ENCODE data around the gene TBX6. TPM values are rescaled to one million over a fixed set of nuclear protein-coding genes. Genes with fewer than 3 reads are reported as not detected.

Gene TBX6
- total RNA-seq, 1 donor from 2014 or later: under 0.01 TPM

DNA sequence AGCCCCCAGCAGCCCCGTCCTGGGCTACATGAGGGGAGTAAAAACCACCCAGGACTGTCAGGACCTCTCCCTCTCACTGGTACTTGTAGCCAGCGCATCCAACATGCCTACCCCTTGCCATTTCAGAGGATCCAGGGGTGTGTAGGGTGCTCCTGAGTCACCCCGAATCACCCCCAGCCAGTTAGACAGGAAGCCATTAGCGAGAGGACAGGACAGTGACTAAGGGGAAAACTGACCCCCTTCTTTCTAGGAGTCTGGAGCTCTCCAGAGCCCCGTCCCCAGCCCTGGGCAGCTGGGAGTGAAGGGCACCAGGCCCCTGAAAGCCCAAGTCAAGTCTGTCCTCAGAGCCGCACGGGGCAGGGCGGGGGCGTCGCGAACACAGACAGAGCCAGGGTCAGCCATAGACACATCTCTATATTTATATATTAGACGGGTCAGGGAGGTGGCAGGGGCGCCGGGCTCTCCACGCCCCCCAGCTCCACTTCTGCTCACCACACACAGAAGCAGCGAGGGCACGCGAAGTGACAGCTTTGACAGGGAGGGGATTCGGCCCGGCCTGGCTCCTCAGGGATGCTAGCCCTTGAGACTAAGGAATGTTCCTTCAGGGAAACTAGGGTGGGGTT lies 22.1 kb upstream of the TBX6 start:
- DNase-seq (ENCODE audit: low read depth in 2 of 2): no peak

DNA sequence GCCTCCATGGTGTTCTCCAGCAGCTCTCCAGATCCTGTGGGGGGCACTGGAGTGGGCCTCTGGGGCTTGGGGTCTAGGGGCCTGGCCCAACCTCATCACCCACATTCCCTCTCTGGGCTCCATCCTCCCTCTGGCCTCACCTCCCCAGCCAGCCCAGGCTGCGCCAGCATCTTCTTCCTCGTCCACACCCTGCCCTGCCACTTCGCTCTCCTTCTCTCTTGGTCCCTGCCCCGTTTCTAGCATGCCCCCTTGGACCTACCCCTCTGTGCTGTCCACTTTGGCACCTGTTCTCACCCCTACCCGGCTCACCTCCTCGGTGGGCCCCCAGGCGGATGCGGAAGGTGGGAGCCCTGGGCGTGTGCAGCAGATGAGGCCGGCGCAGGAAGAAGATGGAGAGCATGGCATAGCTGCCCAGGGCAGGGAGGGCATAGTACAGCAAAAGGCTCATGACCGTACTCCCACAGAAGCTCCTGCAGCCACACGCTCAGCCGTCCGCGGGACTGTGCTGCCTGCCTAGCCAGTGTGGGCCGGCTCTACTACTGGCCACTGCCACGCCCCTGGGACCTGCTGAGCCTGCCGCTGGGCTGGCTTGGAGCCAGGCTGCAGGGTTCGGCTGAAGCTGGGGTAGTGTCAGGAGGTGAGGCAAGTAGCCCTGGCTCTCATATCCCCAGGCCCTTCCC lies 21.4 kb upstream of the TBX6 start, which contains the start of gene GDPD3:
Gene GDPD3, minus strand, starts transcription at position 507 of the 680 bp plus-strand sequence. Its CDS starts 59 bp downstream, at position 448.
- no peak for DNase-seq (ENCODE audit: low read depth in 2 of 2)

DNA sequence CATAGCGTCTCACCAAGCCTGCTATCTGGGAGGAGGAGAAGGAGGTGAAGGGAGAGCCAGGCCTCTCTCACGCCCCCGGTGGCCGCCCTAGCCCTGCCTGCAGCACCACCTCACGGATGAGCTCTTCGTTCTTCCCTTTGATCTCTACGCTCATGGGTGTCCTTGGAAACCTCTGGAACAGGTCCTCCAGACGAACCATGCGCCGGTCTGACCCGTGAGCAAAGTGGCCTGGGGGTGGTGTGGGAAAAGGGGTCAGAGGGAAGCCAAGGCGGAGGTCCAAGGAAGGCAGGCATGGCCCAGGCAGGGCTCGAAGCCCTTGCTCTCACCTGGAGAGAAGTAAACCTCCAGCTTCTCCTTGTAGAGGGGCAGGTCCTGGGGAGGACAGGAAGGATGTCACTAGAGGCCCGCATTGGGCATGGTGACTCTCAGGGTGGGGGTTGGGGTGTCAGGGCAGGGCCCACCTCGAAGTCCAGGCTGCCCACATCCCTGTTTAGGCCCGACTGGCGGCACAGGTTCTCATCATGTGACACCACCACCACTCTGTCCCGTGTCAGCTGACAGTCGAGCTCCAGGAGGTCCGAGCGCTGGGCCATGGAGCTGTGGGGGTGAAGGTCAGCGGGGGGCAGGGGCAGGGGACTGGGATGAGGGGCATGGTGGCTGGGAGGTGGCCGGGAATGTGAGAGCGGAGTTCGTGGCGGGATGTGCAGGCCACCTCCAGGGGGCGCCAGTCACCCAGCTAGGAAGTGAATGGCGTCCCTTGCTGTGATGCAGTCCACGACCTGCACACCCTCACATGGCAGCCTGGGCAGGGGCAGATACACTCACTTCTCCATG lies 20.7 kb upstream of the TBX6 start:
- peak; percentile 30 to 73 for DNase-seq (ENCODE audit: low read depth in 2 of 2)

DNA sequence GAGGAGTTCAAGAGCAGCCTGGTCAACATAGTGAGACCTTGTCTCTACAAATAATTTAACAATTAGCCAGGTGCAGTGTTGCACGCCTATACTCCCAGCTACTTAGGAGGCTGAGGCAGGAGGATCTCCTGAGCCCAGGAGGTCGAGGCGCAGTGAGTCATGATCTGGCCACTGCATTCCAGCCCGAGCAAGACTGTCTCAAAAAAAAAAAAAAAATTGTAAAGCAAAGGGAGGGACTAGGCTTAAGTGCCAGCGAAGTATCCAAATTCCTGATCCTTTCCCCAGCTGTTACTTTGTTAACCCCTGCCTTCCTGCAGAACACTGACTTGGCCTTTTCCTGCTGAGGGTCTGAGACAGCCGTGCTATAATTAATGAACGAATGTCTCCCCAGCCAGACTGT lies 18.9 kb upstream of the TBX6 start:
- DNase-seq (ENCODE audit: low read depth in 2 of 2): no peak

DNA sequence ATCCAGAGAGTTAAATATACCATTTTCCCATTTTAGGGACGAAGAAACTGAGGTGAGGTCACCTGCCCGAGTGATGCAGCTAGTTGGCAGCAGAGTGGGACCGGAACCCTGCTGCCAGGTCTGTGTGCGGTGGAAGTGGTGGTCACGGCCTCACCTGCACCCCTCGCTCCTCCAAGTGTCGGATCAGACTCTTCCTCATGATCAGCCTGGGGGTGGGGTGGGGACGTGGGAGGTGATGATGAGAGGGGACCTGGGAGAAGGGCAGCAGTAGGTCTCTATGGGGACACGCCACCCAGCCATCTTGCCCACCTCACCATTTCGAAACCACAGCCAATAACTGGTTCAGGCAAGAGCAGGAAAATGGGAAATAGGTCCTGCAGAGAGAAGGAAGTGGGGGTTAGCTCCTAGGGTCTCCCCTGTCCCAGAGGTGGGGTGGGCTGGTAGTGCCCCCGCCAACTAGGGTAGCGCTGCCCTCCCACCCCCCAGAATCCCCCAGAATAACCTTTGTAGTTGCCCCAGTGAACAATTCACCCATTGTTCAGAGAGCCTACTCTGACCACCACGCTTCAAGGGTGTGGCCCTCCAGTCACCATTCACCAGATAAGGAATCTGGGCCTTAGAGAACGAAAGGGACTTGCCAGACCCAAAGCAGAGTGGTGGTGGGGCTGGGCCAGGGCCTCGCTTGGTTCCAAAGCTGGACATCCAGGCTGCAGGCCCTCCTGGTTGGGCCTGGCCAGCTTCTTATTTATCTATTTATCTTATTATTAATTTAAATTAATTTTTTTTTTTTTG lies 16.5 kb upstream of the TBX6 start:
- DNase-seq (ENCODE audit: low read depth in 2 of 2): no peak

DNA sequence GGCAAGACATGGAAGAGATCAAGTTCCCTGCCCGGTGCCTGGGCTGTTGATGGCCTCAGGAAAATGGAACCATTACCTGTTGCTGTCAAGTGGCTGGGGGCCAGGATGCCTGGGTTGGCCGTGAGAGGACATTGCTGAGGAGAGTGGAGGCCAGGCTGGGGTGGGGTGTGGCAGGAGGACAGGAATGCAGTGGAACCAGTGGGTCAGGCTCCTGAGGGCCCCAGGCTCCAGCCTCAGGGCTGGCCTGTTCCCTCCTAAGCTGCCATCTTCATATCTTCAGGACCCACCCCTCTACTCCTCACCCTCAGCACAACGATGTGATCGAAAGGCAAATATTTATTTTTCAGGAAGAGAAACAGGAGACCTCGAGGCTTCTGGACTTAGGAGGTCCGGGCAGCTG lies 12.8 kb upstream of the TBX6 start:
- no peak for DNase-seq (ENCODE audit: low read depth in 2 of 2)

DNA sequence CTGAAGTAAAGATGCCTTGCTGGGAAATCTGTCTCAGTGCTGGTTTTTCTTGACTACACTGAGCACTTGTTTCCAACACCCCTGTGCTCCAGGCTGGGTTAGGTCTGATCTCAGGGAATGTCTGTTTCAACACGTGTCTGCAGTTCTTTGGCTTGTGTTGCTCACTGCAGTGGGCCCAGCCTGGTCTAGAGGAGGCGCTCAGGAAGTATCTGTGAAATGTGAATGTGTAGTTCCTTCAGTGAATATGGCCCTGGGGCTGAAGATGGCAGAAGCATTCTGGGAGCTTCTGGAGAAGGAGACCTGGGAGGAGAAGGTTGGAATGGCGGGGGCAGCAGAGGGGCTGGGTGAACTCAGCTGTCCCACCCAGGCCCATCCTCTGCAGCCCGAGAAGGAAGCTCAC lies 12.4 kb upstream of the TBX6 start:
- no peak for DNase-seq (ENCODE audit: low read depth in 2 of 2)

DNA sequence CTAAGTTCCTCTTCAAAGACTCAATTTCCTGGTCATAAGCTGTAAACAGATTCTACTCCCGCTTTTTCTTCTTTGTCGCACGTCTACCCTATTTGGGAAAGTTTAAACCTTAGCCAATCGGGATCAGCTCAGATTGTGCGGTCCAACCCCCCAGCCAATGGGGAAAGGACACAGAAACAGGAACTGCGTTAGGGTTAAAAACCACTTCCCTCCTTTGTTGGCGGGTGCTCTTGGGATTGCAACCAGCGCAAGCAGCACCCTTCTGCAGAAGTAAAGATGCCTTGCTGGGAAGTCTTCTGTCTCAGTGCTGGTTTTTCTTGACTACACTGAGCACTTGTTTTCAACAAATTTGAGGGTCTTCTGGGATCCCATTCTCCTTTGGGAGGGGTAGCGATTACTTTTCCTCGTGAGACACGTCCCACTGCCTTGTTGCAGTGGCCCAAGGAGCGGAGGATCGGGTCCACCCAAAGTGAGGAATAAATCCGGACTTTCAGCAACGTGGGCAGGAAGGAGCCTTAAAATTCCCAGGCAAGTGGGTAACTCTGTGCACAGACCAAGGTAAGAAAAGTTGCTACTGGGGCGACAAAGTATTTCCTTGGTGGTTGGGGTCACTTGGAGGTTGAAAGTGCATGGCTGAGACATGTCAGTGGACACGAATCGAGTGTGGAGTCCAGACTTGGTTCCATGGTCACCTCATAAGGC lies 5.3 kb upstream of the TBX6 start:
- no peak for DNase-seq (ENCODE audit: low read depth in 2 of 2)

DNA sequence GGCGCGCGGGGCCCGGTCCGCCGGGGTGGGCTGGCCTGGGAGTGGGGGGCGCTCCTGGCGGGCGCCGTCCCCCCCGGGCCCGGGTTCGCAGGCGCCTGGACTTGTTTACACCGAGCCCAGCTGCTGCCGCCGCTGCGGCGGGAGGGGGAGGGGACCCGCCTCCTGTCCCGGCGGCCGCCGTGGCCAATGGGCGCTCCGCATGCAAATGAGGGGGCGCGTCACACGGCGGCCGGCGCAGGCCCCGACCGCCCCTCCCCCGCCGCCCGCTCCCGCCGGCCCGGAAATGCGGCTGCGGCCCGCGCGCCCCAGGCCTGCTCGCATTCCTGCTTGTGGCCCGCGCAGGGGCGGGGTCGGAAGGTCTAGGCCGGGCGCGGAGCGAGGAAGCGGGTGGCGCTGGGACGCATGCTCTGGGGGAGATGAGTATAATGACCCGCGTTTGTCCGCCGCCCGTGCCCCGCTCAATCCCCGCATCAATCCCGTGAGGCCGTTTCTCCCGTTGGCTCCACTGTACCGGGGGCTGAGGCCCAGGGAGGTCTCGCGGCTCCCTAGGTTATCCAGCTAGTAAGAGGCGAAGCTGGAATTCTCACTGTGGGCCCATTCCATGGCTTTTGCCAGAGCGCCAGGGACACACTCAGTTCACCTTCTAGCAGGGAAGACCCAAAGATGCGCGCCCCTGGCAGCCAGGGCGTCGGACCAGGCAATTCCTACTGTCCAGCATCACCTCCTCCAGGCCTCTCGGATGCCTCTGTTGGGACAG lies 4.6 kb upstream of the TBX6 start, which contains the start of gene YPEL3:
Gene YPEL3, minus strand, starts transcription at position 109 of the 757 bp plus-strand sequence. CDS start 731 bp downstream, outside the sequence.
- peak; percentile 75 to 92 for DNase-seq (ENCODE audit: low read depth in 2 of 2)

DNA sequence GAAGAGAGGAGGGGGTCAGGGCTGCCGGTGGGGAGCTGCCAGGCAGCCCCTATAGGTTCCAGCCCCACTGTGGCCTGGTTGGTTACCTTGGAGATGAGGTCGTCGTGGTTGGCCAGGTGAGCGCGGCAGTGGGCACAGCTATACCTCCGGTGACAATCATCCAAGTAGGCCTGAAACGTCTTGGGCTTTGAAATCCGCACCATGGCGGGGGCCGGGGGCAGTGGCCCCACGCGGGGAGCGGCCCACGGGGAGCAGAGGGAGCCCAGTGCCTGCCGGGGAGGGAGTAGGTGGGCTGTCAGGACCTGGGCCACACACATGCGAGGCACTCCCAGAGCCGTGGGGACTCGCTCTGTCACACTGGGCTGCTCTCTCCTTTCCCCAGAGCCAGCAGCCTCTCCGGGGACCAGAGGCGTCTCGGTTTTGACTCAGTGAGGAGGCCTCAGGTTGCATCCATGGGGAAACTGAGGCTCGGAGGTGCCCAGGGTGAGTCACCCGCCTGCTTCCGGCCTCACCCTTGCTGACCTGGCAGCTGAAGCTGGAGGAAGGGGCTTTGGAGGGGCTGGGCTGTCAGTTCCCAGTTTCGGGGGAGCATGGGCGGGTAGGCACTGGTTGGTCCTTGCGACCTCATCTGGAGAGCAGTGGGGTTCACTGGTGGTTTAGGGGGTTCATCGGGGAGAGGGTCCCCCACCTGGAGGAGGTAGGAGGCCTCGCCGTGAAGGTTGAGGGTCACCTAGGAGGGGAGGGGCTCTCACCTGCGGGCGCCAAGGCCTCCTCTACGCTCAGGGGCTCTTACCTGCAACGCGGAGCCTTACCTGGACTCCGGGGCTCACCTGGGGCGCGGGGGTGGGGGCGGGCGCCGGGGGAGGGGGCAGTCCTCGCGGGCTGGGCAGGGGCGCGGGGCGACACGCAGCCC lies 3.7 kb upstream of the TBX6 start:
- DNase-seq (ENCODE audit: low read depth in 2 of 2): no peak

DNA sequence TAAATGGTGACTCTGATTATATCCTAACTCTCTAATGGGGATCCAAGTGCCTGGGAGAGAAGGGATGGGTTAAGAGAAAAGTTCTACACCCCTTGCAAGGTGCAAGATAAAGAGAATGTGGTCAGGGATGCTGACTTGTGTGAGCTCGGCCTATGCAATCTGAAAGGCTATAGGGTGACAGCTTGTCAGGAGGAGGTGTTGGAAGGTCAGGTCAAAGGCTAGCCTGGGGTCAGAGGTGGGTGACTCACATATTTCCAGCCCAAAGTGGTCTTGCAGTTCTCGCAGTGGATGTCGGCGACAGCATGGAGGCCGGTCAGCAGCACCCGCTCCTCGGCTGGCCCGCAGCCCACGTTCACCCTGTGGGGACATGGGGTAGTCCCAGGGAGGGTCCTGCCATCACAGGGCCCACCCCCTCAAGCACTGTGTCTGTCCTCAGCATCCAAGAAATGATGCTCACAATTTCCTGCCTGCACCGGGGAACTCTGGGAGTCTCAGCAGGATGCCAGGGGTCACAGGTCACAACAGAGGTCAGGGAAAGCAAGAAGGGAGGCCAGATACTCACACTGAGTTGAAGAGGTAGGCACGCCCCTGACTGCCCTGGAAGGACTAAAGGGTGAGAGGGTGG lies 2.9 kb upstream of the TBX6 start:
- DNase-seq (ENCODE audit: low read depth in 2 of 2): no peak

DNA sequence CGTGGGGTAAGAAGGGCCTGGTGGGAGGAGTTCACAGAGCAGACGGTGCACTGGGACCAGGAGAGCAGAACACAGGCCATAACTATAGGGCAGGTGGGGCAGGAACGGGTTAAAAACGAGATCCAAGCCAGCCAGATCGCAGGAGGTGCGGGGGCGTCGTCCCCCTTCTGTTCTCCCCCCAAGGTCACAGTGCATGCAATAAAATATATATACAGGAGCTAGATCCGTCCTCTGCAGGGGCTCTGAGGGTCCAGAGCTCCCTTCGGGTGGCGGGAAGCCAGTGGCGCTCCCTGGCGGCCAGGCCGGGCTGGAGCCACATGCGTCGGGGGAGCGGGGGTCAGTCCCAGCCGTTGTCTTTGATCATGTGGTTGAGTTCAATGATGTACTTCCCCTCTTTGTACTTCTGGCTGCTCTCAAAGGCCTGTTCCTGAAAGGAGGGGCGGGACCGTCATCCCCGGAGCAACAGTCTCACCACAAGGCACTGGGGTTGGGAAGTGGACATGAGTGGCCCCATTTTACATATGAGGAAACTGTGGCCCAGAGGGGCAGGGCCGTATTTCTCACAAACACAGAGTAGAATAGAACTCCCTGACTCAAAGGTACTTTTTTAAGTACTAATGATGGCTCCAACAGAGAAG lies 768 bp upstream of the TBX6 start:
- peak; percentile 91 to 95 for DNase-seq (ENCODE audit: low read depth in 2 of 2)

DNA sequence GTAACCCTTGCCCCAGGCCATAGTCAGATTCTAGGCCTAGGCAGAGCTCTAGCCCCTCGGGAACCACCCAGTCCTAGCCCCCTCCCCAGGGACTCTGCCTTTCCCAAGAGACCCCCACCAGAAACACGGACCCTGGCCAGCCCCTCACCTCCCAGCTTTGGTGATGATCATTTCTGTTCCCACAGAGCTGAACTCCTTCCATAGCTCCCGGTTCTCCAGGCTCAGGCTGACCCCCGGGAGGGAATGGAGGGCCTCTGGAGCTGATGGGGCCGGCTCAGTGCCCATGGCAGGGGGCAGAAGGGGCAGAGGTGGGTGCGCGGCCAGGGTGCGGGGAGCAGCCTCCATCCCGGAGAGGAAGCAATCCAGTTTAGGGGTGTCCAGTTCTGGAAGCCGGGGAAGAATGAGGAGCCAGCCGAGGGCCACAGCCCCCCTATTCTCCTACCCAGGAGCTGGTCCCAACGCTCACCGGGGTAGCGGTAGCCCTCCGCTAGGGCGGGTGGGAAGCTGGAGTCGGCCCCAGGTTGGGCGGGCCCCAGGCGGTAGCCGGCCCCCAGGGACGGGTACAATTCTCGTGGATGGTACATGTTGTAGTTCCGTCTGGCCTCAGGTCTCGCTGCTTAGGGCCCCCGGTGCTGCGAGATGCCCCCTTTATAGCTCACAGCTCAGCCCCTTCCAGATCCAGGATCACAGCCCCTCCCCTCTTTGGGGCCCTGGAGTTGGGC lies 953 bp downstream of the TBX6 start:
- DNase-seq (ENCODE audit: low read depth in 2 of 2): no peak

DNA sequence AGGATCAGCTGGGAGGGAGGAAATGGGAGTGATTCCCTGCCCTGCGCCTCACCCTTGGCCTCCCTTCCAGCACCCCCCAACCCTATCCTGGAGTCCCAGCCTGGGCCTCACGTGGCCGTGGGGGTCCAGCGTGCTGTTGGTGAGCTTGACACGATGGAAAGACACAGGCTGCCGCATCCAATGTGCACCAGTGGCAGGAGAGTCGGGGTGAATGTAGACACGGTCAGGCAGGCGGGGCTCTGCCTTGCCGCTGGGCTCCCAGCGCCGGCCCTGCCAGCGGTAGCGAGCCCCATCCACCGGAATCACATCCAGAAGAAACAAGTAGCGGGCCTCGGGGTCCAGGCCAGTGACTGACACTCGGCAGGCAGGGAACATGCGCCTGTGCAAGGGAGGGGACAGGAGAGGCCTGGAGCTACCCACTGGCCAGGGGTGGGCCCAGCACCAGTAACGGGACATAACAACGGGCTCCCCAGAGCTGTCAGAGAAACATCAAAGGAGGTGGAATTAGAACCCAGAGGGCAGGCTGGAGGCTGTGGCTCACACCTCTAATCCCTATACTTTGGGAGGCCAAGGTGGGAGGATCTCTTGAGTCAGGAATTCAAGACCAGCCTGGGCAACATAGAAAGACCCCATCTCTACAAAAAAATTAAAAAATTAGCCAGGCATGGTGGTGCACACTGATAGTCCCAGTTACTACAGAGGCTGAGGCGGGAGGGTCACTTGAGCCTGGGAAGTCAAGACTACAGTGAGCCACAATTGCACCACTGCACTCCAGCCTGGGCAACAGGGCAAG lies 2.7 kb downstream of the TBX6 start:
- DNase-seq (ENCODE audit: low read depth in 2 of 2): no peak

DNA sequence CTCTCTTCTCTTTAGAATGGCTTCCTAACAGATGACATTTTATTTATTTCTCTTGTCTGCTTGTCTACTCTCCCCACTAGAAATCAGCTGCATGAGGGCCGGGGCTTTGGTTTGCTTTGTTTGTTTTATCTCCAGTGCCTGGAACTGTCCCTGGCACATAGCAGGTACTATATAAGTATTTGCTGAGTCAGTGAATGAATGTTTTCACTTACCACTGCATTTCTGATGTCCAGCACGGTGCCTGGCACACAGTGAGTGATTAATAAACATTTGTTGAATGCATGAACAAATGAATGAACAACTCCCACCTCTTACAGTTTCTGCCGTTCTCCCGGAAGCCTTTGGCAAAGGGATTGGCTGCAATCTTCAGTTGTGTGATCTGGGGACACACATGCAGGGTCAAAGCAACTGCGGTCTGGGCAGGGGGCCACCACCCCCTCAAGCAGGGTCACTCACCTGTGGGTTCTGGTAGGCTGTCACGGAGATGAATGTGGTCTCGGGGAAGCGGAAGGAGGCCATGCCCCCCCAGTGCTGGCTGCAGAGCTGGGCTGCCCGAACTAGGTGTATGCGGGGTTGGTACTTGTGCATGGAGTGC lies 3.4 kb downstream of the TBX6 start:
- DNase-seq (ENCODE audit: low read depth in 2 of 2): no peak
